CMK (cell line): ENCODE data around the gene SINHCAF.
"Not testable (repeated sequence)": the region's sequence is repeated elsewhere in the genome, so short reads cannot be mapped to it uniquely, and the experiment has no call there.

ENCODE experiments used
- DNase-seq: peaks from one replicate; pipeline ENCODE4 v3.0.0-alpha.2; 2010; ENCODE audit warnings: low read depth

Gene SINHCAF, protein sequence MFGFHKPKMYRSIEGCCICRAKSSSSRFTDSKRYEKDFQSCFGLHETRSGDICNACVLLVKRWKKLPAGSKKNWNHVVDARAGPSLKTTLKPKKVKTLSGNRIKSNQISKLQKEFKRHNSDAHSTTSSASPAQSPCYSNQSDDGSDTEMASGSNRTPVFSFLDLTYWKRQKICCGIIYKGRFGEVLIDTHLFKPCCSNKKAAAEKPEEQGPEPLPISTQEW

GRCh38 chr12:31325877-31326631, at the start of gene SINHCAF:
Gene SINHCAF, minus strand, starts transcription at chr12:31326150. Its CDS starts 27,946 bp downstream, at chr12:31298204.
- DNase-seq, result peak; percentile 96

- not testable (repeated sequence) for DNase-seq
Measured at GRCh38 chr12:31375422-31375821, 49.5 kb upstream of the SINHCAF start.

GRCh38 chr12:31371256-31371620, 45.3 kb upstream of the SINHCAF start:
- no peak for DNase-seq

DNA sequence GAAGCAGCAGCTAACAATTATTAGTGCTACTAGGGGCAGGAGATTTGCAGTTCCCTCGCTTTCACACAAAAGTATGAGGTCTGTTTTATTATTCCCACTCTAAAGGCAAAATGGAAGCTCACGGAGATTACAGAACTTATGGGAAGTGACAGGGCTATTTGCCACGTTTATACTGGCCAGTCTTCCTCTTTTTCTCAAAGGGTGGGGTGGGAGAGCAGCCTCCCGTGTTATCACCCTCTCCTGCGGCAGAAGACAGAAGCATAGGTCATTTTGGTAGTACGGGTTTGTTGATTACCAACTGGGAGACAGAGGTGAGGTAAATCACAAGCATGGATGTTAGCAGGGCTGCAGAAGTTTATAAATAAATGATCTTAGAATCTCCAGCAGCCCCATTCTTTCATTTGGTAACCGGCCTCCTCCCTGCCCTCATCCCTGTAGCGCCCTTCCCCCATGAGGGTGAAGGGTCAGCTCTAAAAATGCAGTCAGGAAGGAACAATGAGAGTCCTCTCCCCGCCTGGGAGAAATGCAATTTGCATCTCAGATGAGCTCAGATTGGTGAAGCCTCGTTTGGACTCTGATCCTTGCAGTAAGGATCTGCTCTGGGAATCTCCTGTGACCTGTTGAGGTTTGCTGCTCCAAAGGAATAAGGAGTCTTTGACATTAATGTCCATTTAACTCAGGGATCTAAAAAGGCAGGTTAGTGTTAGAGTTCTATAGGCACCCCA, 44.7 kb upstream of the SINHCAF start:
- no peak for DNase-seq

DNA sequence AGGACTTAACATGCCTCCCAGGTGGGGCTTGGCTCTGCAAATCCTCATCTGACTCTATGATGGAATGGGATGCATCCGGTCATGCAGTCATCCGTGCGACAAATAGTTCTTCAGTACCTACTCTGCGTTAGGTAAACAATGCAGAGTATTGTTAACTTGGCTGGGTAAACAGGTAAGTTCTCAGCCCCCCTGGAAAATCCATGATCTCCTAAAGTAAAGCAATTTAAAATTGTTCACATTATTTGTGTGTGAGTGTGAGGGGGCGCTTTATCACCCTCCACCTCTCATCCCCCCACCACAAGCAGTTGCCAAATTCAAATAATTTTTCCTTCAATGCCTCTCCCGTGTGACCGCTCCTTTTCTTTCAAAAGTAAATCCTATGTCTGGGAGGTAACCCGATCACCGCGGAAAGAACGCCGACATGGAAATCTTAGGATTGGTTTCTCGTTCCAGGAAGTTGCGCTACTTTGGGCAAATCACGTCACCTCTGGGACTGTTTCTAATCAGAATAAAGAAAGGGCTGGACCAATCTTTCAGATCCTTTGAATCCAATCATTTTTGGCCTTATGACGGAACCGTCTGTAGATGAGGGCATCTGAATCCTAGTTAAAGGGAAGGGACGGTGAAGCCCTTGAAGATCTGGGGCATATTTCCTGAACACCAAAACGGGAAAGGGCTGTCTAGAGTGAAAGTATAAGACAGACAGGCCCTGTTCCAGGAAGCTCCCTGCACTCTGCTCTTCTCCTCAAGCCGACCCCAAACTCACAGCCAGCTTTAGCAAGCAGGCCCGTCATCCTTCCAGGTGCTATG, 44.0 kb upstream of the SINHCAF start:
- no peak for DNase-seq

DNA sequence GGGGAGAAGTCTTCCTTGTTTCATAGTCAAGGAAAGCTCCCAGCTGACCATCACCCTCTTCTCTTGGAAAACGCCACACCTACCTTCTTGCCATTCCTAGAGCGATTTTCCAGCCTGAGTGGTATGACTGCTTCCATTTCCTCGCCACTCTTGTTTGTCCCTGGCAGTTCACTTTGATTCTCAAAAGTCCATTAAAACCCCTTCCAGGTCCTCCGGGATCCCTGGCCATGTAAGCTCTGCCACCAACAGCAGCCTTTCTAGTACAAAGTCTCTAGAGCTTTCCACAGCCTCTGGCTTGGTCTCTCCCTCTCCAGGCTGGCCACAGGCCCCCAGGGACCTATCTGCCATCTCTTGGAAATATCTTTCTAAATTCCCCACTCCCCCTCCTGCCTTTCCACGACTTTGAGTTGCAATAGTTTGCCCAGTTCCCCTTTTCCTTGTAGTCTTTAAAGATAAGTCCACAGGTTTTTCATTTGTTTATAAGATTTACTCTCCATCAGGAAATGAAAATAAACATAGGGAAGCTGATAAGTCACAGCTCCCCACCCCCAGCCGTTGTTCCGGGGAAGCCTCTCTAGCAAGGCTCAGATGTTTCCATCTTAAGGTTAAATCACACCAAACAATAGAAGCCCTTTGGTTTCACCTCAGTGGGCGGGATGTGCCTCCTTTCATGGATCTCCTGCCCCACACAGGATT, 42.9 kb upstream of the SINHCAF start:
- DNase-seq, result no peak

DNA sequence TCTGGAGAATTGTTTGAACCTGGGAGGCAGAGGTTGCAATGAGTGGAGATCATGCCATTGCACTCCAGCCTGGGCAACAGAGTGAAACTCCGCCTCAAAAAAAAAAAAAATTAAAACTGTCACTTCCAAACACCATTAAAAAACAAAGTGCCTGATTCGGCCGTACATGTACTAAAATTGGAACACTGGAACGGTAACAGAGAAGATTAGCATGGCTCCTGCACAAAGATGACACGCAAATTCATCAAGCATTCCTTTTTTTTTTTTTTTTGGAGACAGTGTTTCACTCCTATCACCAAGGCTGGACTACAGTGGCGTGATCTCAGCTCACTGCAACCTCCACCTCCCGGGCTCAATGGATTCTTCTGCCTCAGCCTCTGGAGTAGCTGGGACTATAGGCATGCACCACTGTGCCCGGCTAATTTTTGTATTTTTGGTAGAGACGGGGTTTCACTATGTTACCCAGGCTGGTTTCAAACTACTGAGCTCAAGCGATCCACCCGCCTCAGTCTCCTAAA, 40.2 kb upstream of the SINHCAF start:
- no peak for DNase-seq

- DNase-seq, result no peak
Measured at GRCh38 chr12:31363831-31364230, 37.9 kb upstream of the SINHCAF start.

- DNase-seq, result no peak
Measured at GRCh38 chr12:31363416-31363809, 37.5 kb upstream of the SINHCAF start.

DNA sequence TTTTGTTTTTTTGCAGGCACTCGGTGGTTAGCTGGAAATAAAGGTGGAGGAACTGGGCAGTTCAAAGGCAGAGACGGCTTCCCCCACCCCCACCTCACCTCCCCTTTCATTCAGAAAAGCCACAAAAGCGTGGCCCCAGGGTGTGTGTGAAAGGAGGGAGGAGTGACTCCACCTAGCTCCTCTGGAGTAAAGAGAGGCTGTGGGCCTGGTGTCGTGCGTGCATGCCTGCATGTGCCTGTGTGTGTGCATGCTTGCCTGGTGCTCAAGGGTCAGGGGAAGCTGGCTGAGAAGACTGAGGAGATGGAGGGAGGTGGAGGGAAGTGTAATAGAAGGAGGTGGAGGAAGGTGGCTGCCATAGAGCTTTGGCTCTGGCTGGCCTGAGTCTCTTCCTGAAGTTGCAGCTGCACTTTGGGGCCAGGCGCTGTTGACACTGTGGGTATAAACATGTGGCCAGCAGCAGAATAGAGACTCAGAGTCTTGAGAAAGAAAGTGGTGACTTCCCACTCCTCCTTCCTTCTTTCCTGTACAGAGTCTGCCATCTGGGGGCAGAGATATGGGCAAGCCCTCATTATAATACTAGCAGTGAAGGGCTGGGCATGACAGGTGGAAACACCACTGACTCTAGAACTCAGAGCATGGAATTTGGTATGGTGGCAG, 36.9 kb upstream of the SINHCAF start:
- DNase-seq, result peak; percentile 30

DNA sequence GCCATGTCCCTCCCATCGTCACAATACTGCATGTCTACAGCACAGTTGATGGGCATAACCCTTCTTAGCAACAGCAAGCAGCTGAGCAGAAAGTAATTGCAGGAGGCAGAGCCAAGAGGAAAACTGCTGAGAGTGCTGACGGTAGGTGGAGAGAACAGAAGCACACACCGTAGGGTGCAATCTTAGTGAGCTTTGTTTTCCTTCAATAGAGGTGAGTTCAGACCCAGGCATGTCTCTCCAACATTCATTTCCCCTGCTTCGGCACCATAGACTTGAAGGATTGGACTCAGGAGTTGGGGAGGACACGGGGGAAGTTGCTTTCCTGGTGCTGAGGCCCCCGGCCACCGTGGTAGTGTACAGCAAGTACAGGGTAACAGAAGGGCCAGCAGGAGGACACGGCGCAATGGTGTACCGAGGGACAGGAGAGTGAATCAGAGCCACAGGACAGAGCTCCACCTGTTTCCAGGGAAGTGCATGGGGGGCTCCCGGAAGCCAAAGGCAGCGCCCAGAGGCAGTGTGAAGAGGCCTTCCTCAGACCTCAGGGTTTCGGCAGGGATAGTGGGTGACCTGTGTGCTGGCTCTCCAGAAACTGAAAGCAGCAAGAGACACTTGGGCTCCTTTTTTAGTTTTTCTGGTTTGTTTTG, 36.3 kb upstream of the SINHCAF start:
- peak; percentile 18 for DNase-seq

GRCh38 chr12:31361730-31362114, 35.8 kb upstream of the SINHCAF start:
- no peak for DNase-seq

- DNase-seq, result no peak
Measured at GRCh38 chr12:31355747-31356107, 29.8 kb upstream of the SINHCAF start.

GRCh38 chr12:31353750-31354708, 28.1 kb upstream of the SINHCAF start:
- no peak for DNase-seq

DNA sequence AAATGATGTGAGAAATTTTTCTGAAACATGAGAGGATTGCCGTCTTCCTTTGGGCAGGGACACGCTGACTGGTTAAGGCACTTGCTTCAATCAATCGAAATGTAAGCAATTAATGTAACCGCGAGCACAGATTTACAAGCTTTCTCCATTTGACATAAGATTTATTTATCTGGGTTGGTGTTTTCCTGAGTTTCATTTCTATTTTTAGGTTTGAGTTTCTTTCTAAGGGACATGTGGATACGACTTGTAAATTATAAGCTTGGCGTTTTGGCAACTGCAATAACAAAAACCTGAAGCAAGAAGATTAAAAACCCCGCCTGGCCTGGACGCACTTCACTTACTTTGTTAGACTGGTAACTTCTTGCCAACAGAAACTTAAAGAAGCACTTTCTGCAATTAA, 20.3 kb upstream of the SINHCAF start:
- DNase-seq, result no peak

GRCh38 chr12:31343139-31343538, 17.2 kb upstream of the SINHCAF start:
- no peak for DNase-seq

DNA sequence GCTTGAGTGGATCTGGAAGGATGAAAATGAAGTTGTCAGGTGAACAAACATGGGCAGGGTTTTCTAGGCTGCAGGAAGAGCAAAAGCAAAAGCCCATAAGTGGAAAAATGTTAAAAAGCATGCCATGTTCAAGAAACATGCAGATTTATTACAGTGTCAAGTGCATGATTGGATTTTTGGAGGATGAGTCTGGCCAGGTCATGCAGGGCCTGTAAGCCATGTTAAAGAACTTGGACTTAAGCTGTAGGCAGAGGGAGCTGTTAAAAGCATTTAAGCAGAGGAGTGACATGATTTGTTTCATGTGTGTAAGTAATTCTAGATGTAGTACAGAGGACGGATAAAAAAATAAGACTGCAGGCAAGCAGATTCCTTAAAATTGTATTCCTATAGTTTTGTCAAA, 16.3 kb upstream of the SINHCAF start:
- no peak for DNase-seq

GRCh38 chr12:31339831-31340622, 14.1 kb upstream of the SINHCAF start:
- DNase-seq, result no peak
